ENCODE measurements around the gene PEAK1. TPM values are rescaled to one million over a fixed set of nuclear protein-coding genes. Genes with fewer than 3 reads are reported as not detected.

PEAK1 gene
- polyA plus RNA-seq, 2 of the 4 experiments (the other 2 are of a cell fraction), result 7.5 to 13.7 TPM

DNA sequence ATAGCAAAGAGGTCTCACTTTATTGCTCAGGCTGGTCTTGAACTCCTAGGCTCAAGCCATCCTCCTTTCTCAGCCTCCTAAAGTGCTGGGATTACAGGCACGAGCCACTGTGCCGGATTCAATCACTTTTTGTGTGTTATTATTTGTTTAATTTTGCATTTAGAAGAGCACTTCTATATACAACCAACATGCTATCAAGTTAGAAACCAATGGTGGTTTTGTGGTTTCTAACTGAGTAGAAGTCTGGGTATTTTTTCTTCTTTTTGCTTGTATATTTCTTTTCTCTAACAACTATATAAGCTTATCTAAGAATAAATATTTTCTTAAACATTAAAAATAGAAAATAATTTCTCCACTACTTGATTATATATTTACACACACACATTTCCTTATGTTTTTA lies 86.7 kb downstream of the PEAK1 start:
- WGBS (ENCODE audit: missing lambda C conversion rate), result 91% methylated on average over 2 of the region's 2 CpGs
- ATAC-seq, result no peak
- no peak overlapping the region for H3K4me3 ChIP-seq
- H3K9me3 ChIP-seq, result no peaks in the 10 kb centered on the region
- ChIA-PET POLR2A (no interaction called here), CTCF (no interaction called here)
- no peak overlapping the region for H3K4me2 ChIP-seq
- no peak for FAIRE-seq
- no peak overlapping the region for H3K27ac ChIP-seq
- TF ChIP-seq KDM5A (IDR thresholded peaks at IDR 0.05) (no peak), ZNF302 (CRISPR knock-in tag; IDR thresholded peaks at IDR 0.05) (no peak), MYC (IDR thresholded peaks at IDR 0.05; ENCODE audit: borderline replicate concordance, low read length) (no peak), KDM1A (IDR thresholded peaks at IDR 0.05; ENCODE audit: low read depth) (no peak), RCOR1 (IDR thresholded peaks at IDR 0.05; ENCODE audit: low read depth, low read length) (no peak), EP300 (IDR thresholded peaks at IDR 0.05) (no peak), FOSL2 (IDR thresholded peaks at IDR 0.05) (no peak), FOSL2 (CRISPR knock-in tag; IDR thresholded peaks at IDR 0.05) (no peak), PHF8 (IDR thresholded peaks at IDR 0.05; ENCODE audit: borderline replicate concordance, low read depth) (no peak), ZFP36 (IDR thresholded peaks at IDR 0.05; ENCODE audit: borderline replicate concordance, partially characterized antibody) (no peak), TFCP2L1 (CRISPR knock-in tag; IDR thresholded peaks at IDR 0.05) (no peak), HEYL (CRISPR knock-in tag; IDR thresholded peaks at IDR 0.05) (no peak)
- DNase-seq (ENCODE audit: low read depth in 1 of 2, low spot score in 1 of 2), result no peak
- no peaks in the 10 kb centered on the region for H3K4me1 ChIP-seq

DNA sequence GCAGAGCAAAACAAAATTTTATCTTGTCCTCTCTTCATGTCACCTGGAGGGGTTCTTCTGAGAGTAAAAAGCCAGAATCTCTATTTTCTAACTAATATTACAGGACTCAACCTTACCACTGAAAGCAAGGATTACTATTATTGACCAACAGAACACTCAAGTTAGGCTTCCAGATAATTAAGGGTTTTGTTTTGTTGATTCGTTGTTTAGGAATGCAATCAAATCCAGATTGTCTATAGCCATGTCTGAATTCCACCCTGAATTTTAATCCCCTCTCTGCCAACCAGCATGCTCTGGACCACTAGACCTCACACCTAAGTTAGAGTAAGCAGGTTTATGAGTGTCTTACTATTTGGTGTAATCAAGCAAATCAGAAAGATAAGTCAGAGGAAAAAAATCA lies 90.7 kb downstream of the PEAK1 start:
- FAIRE-seq (peak; percentile 89), ATAC-seq (no peak), DNase-seq (ENCODE audit: low read depth in 1 of 2, low spot score in 1 of 2) (no peak)
- ChIA-PET POLR2A (no interaction called here), CTCF (no interaction called here)
- H3K27ac ChIP-seq, result no peak overlapping the region
- H3K4me2 ChIP-seq, result no peak overlapping the region
- no peak overlapping the region for H3K4me3 ChIP-seq
- WGBS (ENCODE audit: missing lambda C conversion rate), result 90% methylated on average over 1 of the region's 1 CpG
- H3K9me3 ChIP-seq, result no peaks in the 10 kb centered on the region; the same call in 2 of the 3 replicates
- TF ChIP-seq RCOR1 (IDR thresholded peaks at IDR 0.05; ENCODE audit: low read depth, low read length) (no peak), MYC (IDR thresholded peaks at IDR 0.05; ENCODE audit: borderline replicate concordance, low read length) (no peak), POLR2A (IDR thresholded peaks at IDR 0.05; ENCODE audit: low read length) (no peak), EP300 (IDR thresholded peaks at IDR 0.05) (no peak), CHD4 (IDR thresholded peaks at IDR 0.05; ENCODE audit: borderline replicate concordance) (no peak), MAZ (IDR thresholded peaks at IDR 0.05; ENCODE audit: borderline replicate concordance, low read depth, low read length) (no peak), EHF (CRISPR knock-in tag; IDR thresholded peaks at IDR 0.05) (no peak), SMC3 (IDR thresholded peaks at IDR 0.05) (no peak)
- H3K4me1 ChIP-seq, result peaks cover 7% of the 10 kb centered on the region; the same call in 2 of the 3 replicates

DNA sequence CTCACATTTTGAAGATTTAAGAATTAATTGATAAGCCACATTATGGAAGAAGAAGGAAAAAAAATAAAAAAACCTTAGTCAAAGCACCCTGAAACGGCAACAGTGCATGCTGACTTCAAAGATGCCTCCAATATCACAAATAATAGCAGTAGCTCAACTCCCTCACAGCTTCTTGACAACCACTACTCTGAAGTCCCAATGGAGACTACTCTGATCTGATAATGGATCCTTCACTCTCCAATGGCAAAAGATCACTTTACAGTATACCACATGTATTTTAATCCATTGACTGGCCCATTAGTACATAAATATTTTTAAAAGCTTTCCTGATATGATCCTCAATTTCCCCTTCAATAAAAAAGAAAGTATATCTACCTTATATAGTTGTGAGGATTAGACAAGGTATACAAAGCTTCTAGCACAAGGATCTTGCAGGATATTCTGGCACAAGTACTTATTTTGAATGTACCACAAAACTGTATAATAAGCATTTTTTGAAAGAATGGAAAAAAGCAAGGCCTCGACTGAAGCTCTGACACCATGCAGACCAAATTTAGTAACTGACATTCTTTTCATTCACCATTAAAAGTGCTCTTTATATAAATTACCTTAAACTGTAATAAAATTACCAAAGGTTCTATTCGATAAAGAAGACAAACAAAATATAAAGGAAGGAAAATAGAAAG lies 91.9 kb downstream of the PEAK1 start:
- H3K9me3 ChIP-seq, result no peaks in the 10 kb centered on the region; the same call in 2 of the 3 replicates
- FAIRE-seq (peak; percentile 49), DNase-seq (ENCODE audit: low read depth in 1 of 2, low spot score in 1 of 2) (no peak), ATAC-seq (no peak)
- CTCF ChIA-PET, result interaction anchor here (1.1 kb wide), 1 partner anchor 11 kb away, joined by 3 read pairs; no protein-coding TSS in a partner anchor
- WGBS (ENCODE audit: missing lambda C conversion rate), result 85% methylated on average over 3 of the region's 3 CpGs
- H3K4me3 ChIP-seq, result no peak overlapping the region
- H3K27ac ChIP-seq, result no peak overlapping the region
- H3K4me1 ChIP-seq, result peaks cover 7% of the 10 kb centered on the region; the same call in 2 of the 3 replicates
- POLR2A ChIA-PET, result no interaction called here
- TF ChIP-seq ZSCAN20 (CRISPR knock-in tag; IDR thresholded peaks at IDR 0.05) (no peak), MAFK (IDR thresholded peaks at IDR 0.05; ENCODE audit: partially characterized antibody) (peak; percentile 75), ZNF302 (CRISPR knock-in tag; IDR thresholded peaks at IDR 0.05) (no peak)
- no peak overlapping the region for H3K4me2 ChIP-seq

DNA sequence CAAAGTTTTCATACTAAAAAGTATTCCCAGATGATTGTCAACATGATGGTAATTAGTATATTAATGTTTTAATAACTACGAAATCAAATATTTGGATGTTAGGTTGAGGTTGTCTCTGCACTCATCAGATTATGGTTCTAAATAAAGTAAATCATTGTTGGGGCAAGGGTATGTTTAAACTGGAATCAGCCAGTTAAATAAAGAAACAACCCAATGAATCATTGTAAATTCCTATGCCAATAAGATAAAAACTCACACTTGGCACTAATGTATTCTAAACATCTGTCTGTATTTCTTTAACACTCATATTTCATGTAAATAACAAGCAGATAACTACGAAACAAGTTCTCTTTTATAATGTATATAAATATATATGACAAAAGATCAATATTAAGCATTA lies 92.7 kb downstream of the PEAK1 start:
- DNase-seq (ENCODE audit: low read depth in 1 of 2, low spot score in 1 of 2) (no peak), FAIRE-seq (no peak), ATAC-seq (no peak)
- TF ChIP-seq MAFK (IDR thresholded peaks at IDR 0.05; ENCODE audit: partially characterized antibody) (no peak), RARB (CRISPR knock-in tag; IDR thresholded peaks at IDR 0.05) (no peak), FOSL2 (IDR thresholded peaks at IDR 0.05) (no peak), FOSL2 (CRISPR knock-in tag; IDR thresholded peaks at IDR 0.05) (no peak), HOXA7 (CRISPR knock-in tag; IDR thresholded peaks at IDR 0.05) (no peak)
- Histone ChIP-seq H3K27ac (no peak overlapping the region), H3K9me3 (no peaks in the 10 kb centered on the region; the same call in 2 of the 3 replicates), H3K4me2 (no peak overlapping the region), H3K4me1 (peaks cover 7% of the 10 kb centered on the region; the same call in 2 of the 3 replicates), H3K4me3 (no peak overlapping the region)
- ChIA-PET POLR2A (no interaction called here), CTCF (interaction anchor here (1.1 kb wide), 1 partner anchor 10 kb away, joined by 3 read pairs; no protein-coding TSS in a partner anchor)
- 85% methylated on average over 2 of the region's 2 CpGs for WGBS (ENCODE audit: missing lambda C conversion rate)

Data from A549 (cell line).